GM10266 (cell line): Measurements from ENCODE around the gene GIMAP6.
"Not testable (repeated sequence)": the region's sequence is repeated elsewhere in the genome, so short reads cannot be mapped to it uniquely, and the experiment has no call there.

ENCODE experiments used
- DNase-seq: peaks from one replicate; pipeline ENCODE4 v3.0.0; 2012; ENCODE audit errors: extremely low spot score
- TF ChIP-seq, protein P1 (sequence below): IDR thresholded peaks from 2 replicates; pipeline ENCODE4 v1.5.1; 2012; ENCODE audit warnings: mild to moderate bottlenecking, low read depth; ENCODE audit not compliant: control insufficient read depth, insufficient read depth; ENCODE audit errors: missing control alignments

Gene GIMAP6

DNA sequence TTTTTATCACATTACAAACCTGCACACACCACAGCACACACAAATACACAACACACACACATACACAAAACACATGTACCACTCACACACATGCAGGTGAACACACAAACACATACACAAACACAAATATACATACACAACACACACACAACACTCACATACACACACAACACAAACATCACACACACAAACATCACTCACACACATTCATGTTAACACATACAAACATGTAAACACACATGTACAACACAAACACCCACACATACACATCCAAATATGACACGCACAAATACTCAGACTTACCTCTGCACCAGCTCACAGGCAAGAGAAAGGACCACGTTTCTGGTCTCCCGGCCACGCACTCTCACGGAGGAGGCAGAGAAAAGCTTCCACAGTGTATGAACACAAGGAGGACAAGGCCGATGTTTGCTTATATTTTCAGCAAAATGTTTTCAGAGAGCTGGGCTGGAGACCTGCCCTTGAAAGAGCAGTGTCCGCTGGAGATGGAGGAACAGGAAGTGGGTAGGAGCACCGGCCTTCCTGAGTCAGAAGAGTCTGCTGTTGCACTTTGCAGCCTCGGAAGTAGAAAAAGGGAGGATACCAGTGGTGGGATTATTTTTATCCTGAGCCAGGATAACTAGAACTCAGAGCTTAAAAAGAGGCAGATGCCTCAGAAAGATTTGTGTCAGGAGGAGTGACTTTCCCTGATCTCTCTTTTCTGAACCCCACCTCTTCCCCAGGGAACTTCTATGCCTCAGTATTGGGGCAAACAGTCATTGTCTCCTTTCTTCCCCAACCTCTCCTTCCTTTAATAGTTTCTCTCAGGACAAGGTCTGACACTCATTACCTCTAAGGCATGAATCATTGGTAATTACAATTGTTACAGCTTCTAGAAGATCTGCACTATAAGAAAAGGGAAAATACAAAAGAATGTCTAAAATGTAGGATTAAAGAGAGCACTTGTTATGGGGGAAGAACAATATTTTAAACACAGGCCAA, at the start of gene GIMAP6:
TSS of gene GIMAP6 (minus strand) at position 520 of the 999 bp plus-strand sequence. CDS start 2,243 bp downstream, outside the sequence.
- peak; percentile 47 for DNase-seq
- TF ChIP-seq, protein P1, sequence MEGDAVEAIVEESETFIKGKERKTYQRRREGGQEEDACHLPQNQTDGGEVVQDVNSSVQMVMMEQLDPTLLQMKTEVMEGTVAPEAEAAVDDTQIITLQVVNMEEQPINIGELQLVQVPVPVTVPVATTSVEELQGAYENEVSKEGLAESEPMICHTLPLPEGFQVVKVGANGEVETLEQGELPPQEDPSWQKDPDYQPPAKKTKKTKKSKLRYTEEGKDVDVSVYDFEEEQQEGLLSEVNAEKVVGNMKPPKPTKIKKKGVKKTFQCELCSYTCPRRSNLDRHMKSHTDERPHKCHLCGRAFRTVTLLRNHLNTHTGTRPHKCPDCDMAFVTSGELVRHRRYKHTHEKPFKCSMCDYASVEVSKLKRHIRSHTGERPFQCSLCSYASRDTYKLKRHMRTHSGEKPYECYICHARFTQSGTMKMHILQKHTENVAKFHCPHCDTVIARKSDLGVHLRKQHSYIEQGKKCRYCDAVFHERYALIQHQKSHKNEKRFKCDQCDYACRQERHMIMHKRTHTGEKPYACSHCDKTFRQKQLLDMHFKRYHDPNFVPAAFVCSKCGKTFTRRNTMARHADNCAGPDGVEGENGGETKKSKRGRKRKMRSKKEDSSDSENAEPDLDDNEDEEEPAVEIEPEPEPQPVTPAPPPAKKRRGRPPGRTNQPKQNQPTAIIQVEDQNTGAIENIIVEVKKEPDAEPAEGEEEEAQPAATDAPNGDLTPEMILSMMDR = no peak

DNA sequence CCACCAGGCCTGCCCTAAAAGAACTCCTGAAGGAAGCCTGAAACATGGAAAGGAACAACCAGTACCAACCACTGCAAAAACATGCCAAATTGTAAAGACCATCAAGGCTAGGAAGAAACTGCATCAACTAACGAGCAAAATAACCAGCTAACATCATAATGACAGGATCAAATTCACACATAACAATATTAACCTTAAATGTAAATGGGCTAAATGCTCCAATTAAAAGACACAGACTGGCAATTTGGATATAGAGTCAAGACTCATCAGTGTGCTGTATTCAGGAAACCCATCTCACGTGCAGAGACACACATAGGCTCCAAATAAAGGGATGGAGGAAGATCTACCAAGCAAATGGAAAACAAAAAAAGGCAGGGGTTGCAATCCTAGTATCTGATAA, 48.2 kb upstream of the GIMAP6 start:
- DNase-seq = not testable (repeated sequence)

DNA sequence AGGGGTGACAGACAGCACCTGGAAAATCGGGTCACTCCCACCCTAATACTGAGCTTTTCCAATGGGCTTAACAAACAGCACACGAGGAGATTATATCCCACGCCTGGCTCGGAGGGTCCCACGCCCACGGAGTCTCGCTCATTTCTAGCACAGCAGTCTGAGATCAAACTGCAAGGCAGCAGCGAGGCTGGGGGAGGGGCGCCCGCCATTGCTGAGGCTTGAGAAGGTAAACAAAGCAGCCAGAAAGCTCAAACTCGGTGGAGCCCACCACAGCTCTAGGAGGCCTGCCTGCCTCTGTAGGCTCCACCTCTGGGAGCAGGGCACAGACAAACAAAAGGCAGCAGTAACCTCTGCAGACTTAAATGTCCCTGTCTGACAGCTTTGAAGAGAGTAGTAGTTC, 46.4 kb upstream of the GIMAP6 start:
- DNase-seq = not testable (repeated sequence)

DNA sequence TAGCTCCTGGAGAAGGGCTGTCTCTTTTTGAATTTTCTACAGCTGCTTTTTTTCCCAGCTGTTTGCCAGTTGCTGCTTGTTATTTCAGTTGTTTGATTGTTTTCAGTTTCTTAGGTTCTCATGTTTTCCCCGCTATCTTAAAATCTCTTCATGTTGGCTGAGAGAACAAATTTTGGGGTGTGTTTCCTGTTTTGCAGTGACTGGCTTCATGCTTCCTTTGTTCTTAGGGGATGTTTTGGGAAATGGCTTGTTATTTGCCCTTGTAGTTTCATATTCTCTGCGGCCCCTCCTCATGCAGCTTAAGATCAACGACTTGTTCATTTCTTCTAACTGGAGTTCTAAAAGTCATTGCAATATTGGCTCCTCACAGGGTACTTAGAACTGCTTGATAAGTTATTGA, 44.7 kb upstream of the GIMAP6 start:
- not testable (repeated sequence) for DNase-seq

DNA sequence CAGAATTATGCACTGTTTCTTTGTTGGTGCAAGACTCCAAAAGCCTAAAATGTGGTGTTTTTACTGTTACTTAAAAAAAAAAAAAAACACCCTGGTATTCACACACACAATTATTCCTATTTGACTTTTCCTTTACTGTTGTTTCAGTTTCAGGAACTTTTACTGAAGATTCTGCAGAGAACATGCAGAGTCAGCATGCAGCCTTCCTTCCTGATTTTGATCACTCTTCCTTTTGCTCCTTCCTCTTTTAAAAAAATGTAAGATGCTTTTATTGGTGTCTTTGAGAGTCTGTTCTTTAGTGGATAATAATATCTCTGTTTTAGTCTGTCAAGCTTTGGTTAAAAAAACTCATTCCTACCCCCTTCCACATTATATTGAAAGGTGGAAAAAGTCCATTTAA, 44.1 kb upstream of the GIMAP6 start:
- not testable (repeated sequence) for DNase-seq

DNA sequence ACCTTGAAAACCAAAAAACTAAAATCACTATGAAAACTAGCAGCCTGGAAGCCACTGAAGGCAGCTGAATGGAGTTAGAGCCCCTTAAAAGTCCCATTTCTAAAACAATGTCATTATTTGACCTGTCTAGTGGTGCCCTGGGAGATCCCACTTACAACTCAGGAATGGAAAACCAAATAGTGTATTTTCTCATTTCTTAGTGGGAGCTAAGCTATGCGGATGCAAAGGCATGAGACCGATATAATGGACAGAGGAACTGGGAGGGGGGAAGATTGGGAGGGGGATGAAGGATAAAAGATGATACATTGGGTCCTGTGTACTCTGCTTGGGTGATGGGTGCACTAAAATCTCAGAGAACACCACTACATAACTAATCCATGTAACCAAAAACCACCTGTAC, 43.5 kb upstream of the GIMAP6 start:
- TF ChIP-seq, protein P1 = no peak
- no peak for DNase-seq

DNA sequence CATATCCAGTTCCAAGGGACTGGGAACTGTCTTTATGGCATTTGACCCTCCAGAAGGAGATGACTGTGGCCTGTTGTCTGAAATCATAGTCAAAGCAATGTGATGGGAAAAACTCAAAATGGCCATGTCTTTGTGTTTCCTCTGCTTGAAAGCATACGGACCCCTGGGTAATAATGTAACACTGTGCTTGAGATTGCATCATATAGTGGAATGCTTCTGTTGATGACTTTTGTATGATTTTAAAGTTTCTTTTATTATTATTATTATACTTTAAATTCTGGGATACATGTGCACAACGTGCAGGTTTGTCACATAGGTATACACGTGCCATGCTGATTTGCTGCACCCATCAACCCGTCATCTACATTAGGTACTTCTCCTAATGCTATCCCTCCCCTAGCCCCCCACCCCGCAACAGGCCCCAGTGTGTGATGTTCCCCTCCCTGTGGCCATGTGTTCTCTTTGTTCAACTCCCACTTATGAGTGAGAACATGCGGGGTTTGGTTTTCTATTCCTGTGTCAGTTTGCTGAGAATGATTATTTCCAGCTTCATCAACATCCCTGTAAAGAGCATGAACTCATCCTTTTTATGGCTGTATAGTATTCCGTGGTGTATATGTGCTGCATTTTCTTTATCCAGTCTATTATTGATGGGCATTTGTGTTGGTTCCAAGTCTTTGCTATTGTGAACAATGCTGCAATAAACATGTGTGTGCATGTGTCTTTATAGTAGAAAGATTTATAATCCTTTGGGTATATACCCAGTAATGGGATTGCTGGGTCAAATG, 39.8 kb upstream of the GIMAP6 start:
- DNase-seq = not testable (repeated sequence)

DNA sequence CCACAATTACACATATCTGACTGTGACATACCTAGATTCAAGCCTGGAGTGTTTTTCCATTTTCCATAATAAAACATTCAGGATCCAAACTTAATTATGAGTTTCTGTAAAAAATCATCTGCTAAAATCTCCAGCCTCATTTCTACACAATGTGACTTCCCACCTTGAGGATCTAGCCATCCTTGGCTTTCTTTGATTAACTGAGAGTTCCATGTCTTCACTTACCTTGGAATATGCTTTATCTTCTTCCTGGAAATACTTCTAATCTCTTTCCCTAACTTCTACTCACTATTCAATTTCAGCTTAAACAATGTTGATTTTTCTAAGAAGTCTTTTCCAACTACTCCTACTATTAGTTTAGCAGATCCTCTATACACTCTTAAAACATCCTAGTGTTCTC, 36.8 kb upstream of the GIMAP6 start:
- TF ChIP-seq, protein P1 = no peak
- DNase-seq = no peak

DNA sequence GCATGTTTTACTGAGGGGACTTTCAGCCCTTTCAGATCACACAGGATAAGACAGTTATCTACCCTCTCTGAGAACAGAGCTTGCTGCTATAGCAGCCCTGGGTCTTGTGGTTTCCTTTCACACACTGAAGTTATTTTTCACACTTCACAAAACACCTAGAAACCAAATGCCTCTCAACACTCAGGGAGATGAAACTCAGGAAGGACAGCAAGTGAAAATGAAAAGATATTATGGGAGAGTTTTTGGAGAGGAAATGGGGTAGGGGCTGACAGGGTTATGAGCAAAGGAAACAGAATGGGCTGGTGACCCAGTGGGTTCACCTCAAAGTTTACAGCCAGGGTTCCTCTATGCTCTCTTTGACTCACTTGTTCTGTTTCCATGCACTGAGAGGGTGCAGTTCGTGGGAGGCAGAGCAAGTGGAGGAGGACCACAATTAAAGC, 36.3 kb upstream of the GIMAP6 start:
- DNase-seq = peak; percentile 65
- TF ChIP-seq, protein P1 = no peak
